ENCODE measurements around the gene LRRC74B. TPM values are rescaled to one million over a fixed set of nuclear protein-coding genes. Genes with fewer than 3 reads are reported as not detected.
"Not testable (repeated sequence)": the region's sequence is repeated elsewhere in the genome, so short reads cannot be mapped to it uniquely, and the experiment has no call there.

The LRRC74B gene
- total RNA-seq, 4 donors from 2014 or later = not detected

- no peaks in the 10 kb centered on the region for H3K4me1 ChIP-seq
- H3K9me3 ChIP-seq = no peaks in the 10 kb centered on the region
- H3K36me3 ChIP-seq = no peaks in the 10 kb centered on the region
- TF ChIP-seq CTCF (IDR thresholded peaks at IDR 0.05) (no peak), POLR2A (IDR thresholded peaks at IDR 0.05) (no peak), POLR2AphosphoS5 (IDR thresholded peaks at IDR 0.05) (no peak), EP300 (IDR thresholded peaks at IDR 0.05) (no peak)
- no peak for ATAC-seq
- H3K27ac ChIP-seq = no peak overlapping the region
- no peak overlapping the region for H3K4me3 ChIP-seq
- WGBS, 2 donors (ENCODE audit: low coverage in 1 of 2) = 59% methylated on average over 3 of the region's 5 CpGs; no CpG with 5 or more reads in 1 of the 2 donors
- no peaks in the 10 kb centered on the region for H3K27me3 ChIP-seq
These were observed 23.6 kb downstream of the LRRC74B start for GRCh38 chr22:21069375-21069774.

GRCh38 chr22:21070690-21071615 lies 25.2 kb downstream of the LRRC74B start:
- no peak for ATAC-seq
- H3K4me1 ChIP-seq = no peaks in the 10 kb centered on the region
- no peaks in the 10 kb centered on the region for H3K27me3 ChIP-seq
- H3K9me3 ChIP-seq = no peaks in the 10 kb centered on the region
- H3K27ac ChIP-seq = no peak overlapping the region
- H3K4me3 ChIP-seq = no peak overlapping the region
- TF ChIP-seq CTCF (IDR thresholded peaks at IDR 0.05) (no peak), POLR2A (IDR thresholded peaks at IDR 0.05) (no peak), EP300 (IDR thresholded peaks at IDR 0.05) (no peak), POLR2AphosphoS5 (IDR thresholded peaks at IDR 0.05) (no peak)
- 84 to 88% methylated on average over 2 to 3 of the region's 17 CpGs for WGBS, 2 donors (ENCODE audit: low coverage in 1 of 2)
- no peaks in the 10 kb centered on the region for H3K36me3 ChIP-seq

GRCh38 chr22:21071796-21072195 lies 26.1 kb downstream of the LRRC74B start:
- not testable (repeated sequence) for ATAC-seq, H3K9me3 ChIP-seq, H3K4me1 ChIP-seq, H3K27ac ChIP-seq, H3K27me3 ChIP-seq, H3K36me3 ChIP-seq, H3K4me3 ChIP-seq
- WGBS, 2 donors (ENCODE audit: low coverage in 1 of 2) = 83 to 90% methylated on average over 4 to 8 of the region's 8 CpGs

- WGBS, 2 donors (ENCODE audit: low coverage in 1 of 2) = 82 to 84% methylated on average over 3 of the region's 3 CpGs
- no peaks in the 10 kb centered on the region for H3K9me3 ChIP-seq
- H3K27me3 ChIP-seq = peaks cover 3% of the 10 kb centered on the region
- TF ChIP-seq CTCF (IDR thresholded peaks at IDR 0.05) (no peak), EP300 (IDR thresholded peaks at IDR 0.05) (no peak), POLR2A (IDR thresholded peaks at IDR 0.05) (no peak), POLR2AphosphoS5 (IDR thresholded peaks at IDR 0.05) (no peak)
- no peak overlapping the region for H3K27ac ChIP-seq
- H3K4me1 ChIP-seq = no peaks in the 10 kb centered on the region
- H3K36me3 ChIP-seq = no peaks in the 10 kb centered on the region
- no peak overlapping the region for H3K4me3 ChIP-seq
- no peak for ATAC-seq
These were observed 27.3 kb downstream of the LRRC74B start for GRCh38 chr22:21073023-21073422.

GRCh38 chr22:21073482-21073881 lies 27.7 kb downstream of the LRRC74B start:
- no peak for ATAC-seq
- no peaks in the 10 kb centered on the region for H3K4me1 ChIP-seq
- WGBS, 2 donors (ENCODE audit: low coverage in 1 of 2) = 100% methylated on average over 3 of the region's 5 CpGs; no CpG with 5 or more reads in 1 of the 2 donors

More at GRCh38 chr22:21073482-21073881, 27.7 kb downstream of the LRRC74B start:
- peaks cover 8% of the 10 kb centered on the region for H3K27me3 ChIP-seq
- no peak overlapping the region for H3K4me3 ChIP-seq
- H3K27ac ChIP-seq = no peak overlapping the region
- no peaks in the 10 kb centered on the region for H3K9me3 ChIP-seq
- no peaks in the 10 kb centered on the region for H3K36me3 ChIP-seq
- TF ChIP-seq EP300 (IDR thresholded peaks at IDR 0.05) (no peak), POLR2A (IDR thresholded peaks at IDR 0.05) (no peak), POLR2AphosphoS5 (IDR thresholded peaks at IDR 0.05) (no peak), CTCF (IDR thresholded peaks at IDR 0.05) (no peak)

All from gastroesophageal sphincter (tissue), 4 donors.